Heart right ventricle (tissue), 16 donors: ENCODE data around the gene ASPRV1. TPM values are rescaled to one million over a fixed set of nuclear protein-coding genes. Genes with fewer than 3 reads are reported as not detected.

ENCODE experiments used
- ATAC-seq, 8 donors: fragments of 200-7000 bp; cut with Tn5 transposase; one replicate each; pipeline ENCODE4 v1.9.1; 2020; ENCODE audit warnings: mild to moderate bottlenecking in 8 of 8, moderate library complexity in 8 of 8, moderate number of reproducible peaks in 1 of 8
- DNase-seq, 2 donors: peaks; one replicate each; pipeline ENCODE4 v3.0.0-alpha.2; 2020
- H3K27ac ChIP-seq, 10 donors: fragments of 200-600 bp; sonication (generic) in 2 of 10; one replicate each; pipeline versions ENCODE4 v1.5.0 to v1.8.0; 2020 to 2022; ENCODE audit warnings: mild to moderate bottlenecking in 3 of 10
- H3K27me3 ChIP-seq, 7 donors: fragments of 200-600 bp; one replicate each; pipeline ENCODE4 v1.8.0; 2021 to 2022; ENCODE audit warnings: mild to moderate bottlenecking in 2 of 7
- H3K36me3 ChIP-seq, 9 donors: fragments of 200-600 bp; sonication (generic) in 1 of 9; one replicate each; pipeline versions ENCODE4 v1.5.0 to v1.8.0; 2020 to 2022; ENCODE audit warnings: mild to moderate bottlenecking in 2 of 9
- H3K4me1 ChIP-seq, 9 donors: fragments of 200-600 bp; sonication (generic) in 1 of 9; one replicate each; pipeline versions ENCODE4 v1.5.0 to v1.8.0; 2020 to 2022; ENCODE audit warnings: mild to moderate bottlenecking in 4 of 9
- H3K4me3 ChIP-seq, 10 donors: fragments of 200-600 bp; sonication (generic) in 2 of 10; one replicate each; pipeline versions ENCODE4 v1.5.0 to v1.8.0; 2020 to 2022; ENCODE audit warnings: mild to moderate bottlenecking in 7 of 10, moderate library complexity in 2 of 10
- H3K9me3 ChIP-seq, 11 donors: fragments of 200-600 bp in 10 of 11; sonication (generic) in 2 of 11; one replicate each; pipeline versions ENCODE4 v1.5.0 to v1.8.0; 2013 to 2022; ENCODE audit warnings: mild to moderate bottlenecking in 2 of 11, control low read depth in 1 of 11, moderate library complexity in 1 of 11
- WGBS, 2 donors: extraction: QIAGEN DNeasy Blood & Tissue Kit; methylation state at CpG; one replicate each; pipeline ENCODE4 v1.1.7; 2013; ENCODE audit warnings: inconsistent platforms in 1 of 2; 5-methylcytosine and 5-hydroxymethylcytosine counted together
- intact Hi-C, 10 donors: fragments of 100-400 bp; cut with DNase I; formaldehyde crosslinking; loops; one replicate each; pipeline versions ENCODE4 v1.11.1 to v1.14.2; 2022
- polyA plus RNA-seq, 2 donors: library from polyadenylated mRNA; stranded (reverse); fragments of 200-250 nt; gene quantifications; one replicate each; pipeline ENCODE4 v1.2.3, GENCODE V29; 2013
- total RNA-seq, 10 donors: library from RNA; stranded (reverse); fragmentation: NEBNext Ultra II Directional in 3 of 10; extraction: Animal tissue kit (Norgen Biotek cat#: 25700) in 3 of 10; gene quantifications; one replicate each; pipeline versions ENCODE4 v1.2.1 to v1.2.4, GENCODE V29; 2021 to 2023
- TF ChIP-seq, protein P1 (sequence below), 9 donors: fragments of 200-600 bp; sonication (generic) in 2 of 9; IDR thresholded peaks; one replicate each; pipeline versions ENCODE4 v1.5.0 to v1.8.0; 2021 to 2022; ENCODE audit warnings: antibody characterized with exemption in 9 of 9, mild to moderate bottlenecking in 5 of 9, moderate library complexity in 1 of 9
- donor health status: Arrhythmogenic right ventricular cardiomyopathy.
- donor health status: ischemic (EF 13 %, LVEDD 7.1; RV severe dilation, severe dysfunction).
- donor health status: healthy with polysubstance abuse.
- donor health status: DM: no; HTN: yes; CAD: no.
- donor health status: DM: no; HTN: no; CAD: no.
- donor health status: ischemic (EF 25% LVEDD 6.9; RV normal size, moderate dysfunction).
- donor health status: ischemic (EF 25% LVEDD 5.7; RV mildly dilated, moderate dysfunction).
- donor health status: healthy.
- donor health status: DM: yes; HTN: yes; CAD: no.
- donor health status: Ischemic cardiomyopathy.
- donor health status: ischemic (EF 35%, LVEDD 5.7; RV mildly dilated, moderate dysfunction).
- donor health status: nonischemic (EF 11% LVEDD 7.7; RV severe dilation, severe dysfunction).
- donor health status: DM: yes; HTN: yes; CAD: no.
- donor health status: PGD.
- donor health status: ischemic (EF 29% LVEDD 5.4; RV normal size, mild dysfunction).
- donor health status: nonischemic (EF 23%, LVEDD 6.1; RV moderate dilation, normal function).

ASPRV1 gene
- total and polyA plus RNA-seq, 12 donors: 0.36 to 1.5 (median 0.94) TPM

DNA sequence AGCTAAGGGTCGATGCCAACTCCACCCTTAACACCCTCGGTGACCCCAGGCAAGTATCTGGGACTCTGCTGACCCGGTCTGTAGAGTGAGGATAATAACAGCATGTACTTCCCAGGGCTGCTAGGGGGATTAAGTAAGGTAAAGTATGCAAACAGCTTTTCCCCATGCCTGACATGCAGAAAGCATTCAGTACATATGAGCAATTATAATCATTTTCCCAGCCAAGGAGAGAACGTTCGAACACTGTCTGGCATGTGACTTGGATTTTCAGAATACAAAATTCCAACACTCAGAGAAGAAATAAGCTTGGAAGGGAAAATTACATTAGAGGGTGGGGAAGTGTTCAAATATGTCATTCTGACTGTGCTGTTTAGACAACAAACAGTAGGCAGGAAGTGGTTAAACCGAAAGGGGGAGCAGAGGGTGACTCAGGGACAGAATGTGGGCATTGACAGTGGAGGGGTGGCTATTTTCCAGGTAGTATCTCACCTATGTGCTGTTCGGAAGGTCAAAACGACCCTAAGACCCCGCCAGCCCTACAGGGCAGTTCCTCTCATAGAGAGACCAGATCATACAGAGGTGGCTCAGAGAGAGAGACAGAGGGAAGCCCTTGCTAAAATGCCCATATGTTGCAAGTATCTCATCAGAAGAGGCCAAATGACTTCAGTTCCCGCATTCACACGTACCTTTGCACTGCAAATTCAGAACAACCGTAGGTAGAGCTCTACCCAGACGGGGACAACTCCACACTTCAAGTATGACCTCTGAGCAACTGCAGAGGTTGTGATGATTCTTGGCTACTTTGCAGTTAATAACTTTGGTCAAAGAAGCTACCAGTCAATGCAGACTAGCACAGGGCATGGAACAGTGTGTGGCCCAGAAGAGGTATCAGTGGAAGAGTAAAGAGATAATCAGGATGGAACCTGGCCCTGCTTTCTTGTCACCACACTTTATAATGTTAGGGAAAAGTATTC, 14.8 kb downstream of the ASPRV1 start:
- TF ChIP-seq, protein P1, sequence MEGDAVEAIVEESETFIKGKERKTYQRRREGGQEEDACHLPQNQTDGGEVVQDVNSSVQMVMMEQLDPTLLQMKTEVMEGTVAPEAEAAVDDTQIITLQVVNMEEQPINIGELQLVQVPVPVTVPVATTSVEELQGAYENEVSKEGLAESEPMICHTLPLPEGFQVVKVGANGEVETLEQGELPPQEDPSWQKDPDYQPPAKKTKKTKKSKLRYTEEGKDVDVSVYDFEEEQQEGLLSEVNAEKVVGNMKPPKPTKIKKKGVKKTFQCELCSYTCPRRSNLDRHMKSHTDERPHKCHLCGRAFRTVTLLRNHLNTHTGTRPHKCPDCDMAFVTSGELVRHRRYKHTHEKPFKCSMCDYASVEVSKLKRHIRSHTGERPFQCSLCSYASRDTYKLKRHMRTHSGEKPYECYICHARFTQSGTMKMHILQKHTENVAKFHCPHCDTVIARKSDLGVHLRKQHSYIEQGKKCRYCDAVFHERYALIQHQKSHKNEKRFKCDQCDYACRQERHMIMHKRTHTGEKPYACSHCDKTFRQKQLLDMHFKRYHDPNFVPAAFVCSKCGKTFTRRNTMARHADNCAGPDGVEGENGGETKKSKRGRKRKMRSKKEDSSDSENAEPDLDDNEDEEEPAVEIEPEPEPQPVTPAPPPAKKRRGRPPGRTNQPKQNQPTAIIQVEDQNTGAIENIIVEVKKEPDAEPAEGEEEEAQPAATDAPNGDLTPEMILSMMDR (IDR thresholded peaks at IDR 0.05): no peak
- ATAC-seq (peak in 3 of 8 donors; percentile 35 to 51 (median 43)), DNase-seq (no peak)
- peaks cover 0 to 12% (median 0%) of the 10 kb centered on the region in 7 donors for H3K27me3 ChIP-seq
- peaks cover 0 to 62% (median 0%) of the 10 kb centered on the region in 9 donors for H3K4me1 ChIP-seq
- H3K9me3 ChIP-seq: no peaks in the 10 kb centered on the region
- intact Hi-C loops: loop anchor here in 1 of 10 donors (10.0 kb wide), 1 partner anchor 78 kb away; no protein-coding TSS in a partner anchor
- H3K27ac ChIP-seq: peak overlapping the region in 2 of 10 donors; percentile 49 to 86
- H3K36me3 ChIP-seq: peaks cover 0 to 23% (median 14%) of the 10 kb centered on the region in 9 donors
- 76 to 77% methylated on average over 13 of the region's 13 CpGs for WGBS, 2 donors
- H3K4me3 ChIP-seq: no peak overlapping the region

DNA sequence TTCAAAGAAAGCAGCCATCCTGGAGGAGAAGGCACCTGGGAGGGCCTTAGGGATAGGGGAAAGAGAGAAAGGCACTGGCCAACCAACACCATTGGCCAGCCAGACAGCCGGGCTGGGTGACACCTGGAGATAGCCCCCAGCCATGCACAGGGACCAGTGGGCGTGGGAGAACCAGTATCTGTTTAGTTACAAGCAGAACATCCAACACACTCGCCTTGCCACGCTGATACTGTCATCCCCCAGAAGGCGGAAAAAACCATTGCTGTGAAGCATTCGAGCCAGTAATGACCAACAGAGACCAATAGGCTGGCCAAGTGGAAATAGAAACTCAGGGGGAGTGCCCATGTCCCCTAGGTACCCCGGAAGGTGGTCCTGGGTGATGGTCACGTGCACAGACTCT, 15.5 kb downstream of the ASPRV1 start:
- no peaks in the 10 kb centered on the region for H3K9me3 ChIP-seq

DNA sequence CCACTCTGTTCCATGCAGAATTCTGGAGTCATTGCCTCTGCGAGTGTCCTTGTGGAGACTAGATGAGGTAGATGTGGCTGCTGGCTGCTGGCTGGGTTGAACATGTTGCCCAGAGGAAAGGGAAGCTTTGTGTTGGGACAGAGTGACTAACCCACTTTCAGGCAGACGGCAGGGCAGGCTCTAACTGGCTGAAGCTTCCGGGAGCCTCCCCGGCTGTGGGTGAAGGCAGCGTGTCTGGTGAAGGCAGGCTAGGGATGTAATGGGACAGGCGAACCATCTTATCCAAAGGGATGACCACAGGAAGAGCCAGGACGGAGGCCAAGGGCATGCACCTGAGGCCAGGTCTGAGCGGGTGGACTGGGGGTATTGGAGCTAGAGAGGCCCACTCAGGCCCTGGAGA, 16.0 kb downstream of the ASPRV1 start:
- Histone ChIP-seq H3K27me3 (peaks cover 0 to 12% (median 0%) of the 10 kb centered on the region in 7 donors), H3K4me1 (peaks cover 0 to 62% (median 0%) of the 10 kb centered on the region in 9 donors), H3K9me3 (no peaks in the 10 kb centered on the region), H3K27ac (peak overlapping the region in 2 of 10 donors; percentile 49 to 86), H3K36me3 (peaks cover 0 to 35% (median 15%) of the 10 kb centered on the region in 9 donors), H3K4me3 (no peak overlapping the region)
- no peak for DNase-seq
- TF ChIP-seq, protein P1 (IDR thresholded peaks at IDR 0.05): no peak
- WGBS, 2 donors: 89 to 93% methylated on average over 8 of the region's 8 CpGs
- intact Hi-C loops: loop anchor here in 1 of 10 donors (10.0 kb wide), 1 partner anchor 79 kb away; no protein-coding TSS in a partner anchor
- peak in 4 of 8 donors; percentile 27 to 50 (median 36) for ATAC-seq

More for the DNA sequence above, 15.5 kb downstream of the ASPRV1 start:
- intact Hi-C loops: loop anchor here in 1 of 10 donors (10.0 kb wide), 1 partner anchor 79 kb away; no protein-coding TSS in a partner anchor
- peaks cover 0 to 62% (median 0%) of the 10 kb centered on the region in 9 donors for H3K4me1 ChIP-seq
- 91 to 93% methylated on average over 8 of the region's 8 CpGs for WGBS, 2 donors
- H3K27me3 ChIP-seq: peaks cover 0 to 12% (median 0%) of the 10 kb centered on the region in 7 donors
- DNase-seq (no peak), ATAC-seq (no peak)
- H3K36me3 ChIP-seq: peaks cover 0 to 30% (median 15%) of the 10 kb centered on the region in 9 donors
- H3K4me3 ChIP-seq: no peak overlapping the region
- peak overlapping the region in 2 of 10 donors; percentile 49 to 86 for H3K27ac ChIP-seq
- TF ChIP-seq, protein P1 (IDR thresholded peaks at IDR 0.05): no peak

DNA sequence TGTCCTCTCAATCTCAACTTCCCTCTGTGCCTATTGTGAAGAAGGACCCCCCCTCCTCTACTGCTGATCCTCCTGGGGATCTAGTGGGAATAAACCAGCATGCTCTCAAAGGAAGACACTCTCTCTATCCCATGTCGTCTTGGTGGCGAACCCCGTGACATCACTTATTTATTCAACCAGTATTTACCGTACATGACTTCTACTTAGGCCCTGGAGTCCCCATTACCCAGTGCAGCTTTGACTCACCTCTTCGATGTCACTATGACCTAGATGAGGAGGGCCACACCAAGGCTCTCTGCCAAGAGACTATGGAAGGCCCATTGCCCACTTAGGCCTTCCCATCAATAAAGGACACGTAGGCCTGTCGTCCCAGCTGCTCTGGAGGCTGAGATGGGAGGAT, 16.7 kb downstream of the ASPRV1 start:
- ATAC-seq: no peak
- DNase-seq: no peak
- intact Hi-C loops: loop anchor here in 1 of 10 donors (10.0 kb wide), 1 partner anchor 80 kb away; no protein-coding TSS in a partner anchor

More for the DNA sequence above, 16.7 kb downstream of the ASPRV1 start:
- Histone ChIP-seq H3K9me3 (no peaks in the 10 kb centered on the region), H3K4me1 (peaks cover 0 to 62% (median 0%) of the 10 kb centered on the region in 9 donors), H3K27ac (peak overlapping the region in 2 of 10 donors; percentile 46 to 86), H3K4me3 (no peak overlapping the region), H3K36me3 (peaks cover 0 to 41% (median 15%) of the 10 kb centered on the region in 9 donors), H3K27me3 (peaks cover 0 to 12% (median 0%) of the 10 kb centered on the region in 7 donors)
- WGBS, 2 donors: 93 to 95% methylated on average over 7 of the region's 7 CpGs
- TF ChIP-seq, protein P1 (IDR thresholded peaks at IDR 0.05): no peak
